K562 (cell line): Measurements from ENCODE around the gene CBS.

Experiments used
- ERF ChIP-seq: fragments of 450-650 bp; formaldehyde crosslinking; IDR thresholded peaks from 2 replicates; pipeline ENCODE4 v1.4.0; 2020; ENCODE audit warnings: mild to moderate bottlenecking, mixed read lengths
- MAFF ChIP-seq: IDR thresholded peaks from 2 replicates; pipeline ENCODE4 v1.6.1; 2012; ENCODE audit warnings: low read length, improper control_type of control experiment
- NONO ChIP-seq, 2 experiments: fragments of 200-400 bp in 1 of 2; fragments of 450-650 bp in 1 of 2; formaldehyde crosslinking in 1 of 2; IDR thresholded peaks; 2 replicates each; pipeline ENCODE4 v1.6.1; 2017; ENCODE audit warnings: low read depth in 2 of 2, mild to moderate bottlenecking in 2 of 2, moderate library complexity in 2 of 2, low read length in 1 of 2

DNA sequence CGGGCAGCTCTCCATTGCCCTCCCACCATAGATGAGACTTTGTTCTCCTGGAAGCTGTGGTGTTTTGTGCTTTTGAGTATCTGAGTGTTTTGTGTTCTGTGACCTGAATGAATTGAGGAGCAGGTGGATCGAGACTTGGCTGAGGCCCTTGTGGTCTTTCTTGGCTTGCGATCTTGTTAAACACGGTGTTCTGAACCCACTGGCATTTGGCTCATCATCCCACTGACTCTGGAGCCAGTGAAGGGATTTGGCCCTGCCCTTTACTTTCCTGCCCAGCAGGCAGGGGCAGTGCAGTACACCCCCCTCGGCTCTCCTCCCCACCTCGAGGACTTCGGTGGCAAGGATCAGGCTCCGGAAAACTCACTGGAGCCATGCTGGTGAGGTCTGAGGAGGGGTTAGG lies 70.7 kb downstream of the CBS start:
- TF ChIP-seq NONO (IDR thresholded peaks at IDR 0.05; ENCODE audit: low read depth in 2 of 2, low read length in 1 of 2) (no peak), MAFF (no peak), ERF (no peak)
